SK-N-SH (cell line): Measurements from ENCODE around the gene ERCC6L. TPM values are rescaled to one million over a fixed set of nuclear protein-coding genes. Genes with fewer than 3 reads are reported as not detected.

Experiments
- CTCF ChIA-PET: fragments of 300-600, 350-600 bp; formaldehyde crosslinking; extraction: SDS; loops from one replicate; lab custom pipeline; 2021; lab: Yijun Ruan, JAX
- POLR2A ChIA-PET: fragments of 350-600 bp; sonication (Branson Sonifier 250); formaldehyde crosslinking; extraction: SDS; loops from one replicate; lab custom pipeline; 2020; ENCODE audit warnings: antibody characterized with exemption, inconsistent platforms; lab: Yijun Ruan, JAX
- DNase-seq: peaks from one replicate; pipeline ENCODE4 v3.0.0; 2012
- H2AFZ ChIP-seq: fragments of 200-600 bp; sonication (generic); 2 replicates; pipeline ENCODE4 v1.8.1; 2016; ENCODE audit warnings: antibody characterized with exemption, mild to moderate bottlenecking, low read depth
- H3F3A ChIP-seq: fragments of 200-600 bp; sonication (generic); replicated peaks from 2 replicates; pipeline ENCODE3; 2016; ENCODE audit warnings: antibody characterized with exemption, mild to moderate bottlenecking; ENCODE audit not compliant: insufficient read depth
- H3K27ac ChIP-seq, 2 experiments: fragments of 200-500 bp in 1 of 2; fragments of 200-600 bp in 1 of 2; sonication (Bioruptor generic) in 1 of 2; sonication (generic), shearing (Covaris generic) in 1 of 2; 2 replicates each; pipeline versions ENCODE4 v1.5.1 to v1.6.1; 2014 to 2016; ENCODE audit warnings: low read depth in 2 of 2, inconsistent platforms in 1 of 2, low read length in 1 of 2, mild to moderate bottlenecking in 1 of 2, mixed read lengths in 1 of 2
- H3K27me3 ChIP-seq: fragments of 200-600 bp; sonication (generic), shearing (Covaris generic); 2 replicates; pipeline ENCODE4 v1.6.1; 2016; ENCODE audit warnings: mixed run types; ENCODE audit not compliant: insufficient read depth
- H3K36me3 ChIP-seq, 2 experiments: fragments of 200-500 bp in 1 of 2; fragments of 200-600 bp in 1 of 2; sonication (Bioruptor generic) in 1 of 2; sonication (generic) in 1 of 2; replicated peaks in 1 of 2; 2 replicates each; pipeline versions ENCODE3 to v1.5.1; 2014 to 2016; ENCODE audit warnings: low read length in 1 of 2, mild to moderate bottlenecking in 1 of 2; ENCODE audit not compliant: insufficient read depth in 2 of 2, control insufficient read depth in 1 of 2
- H3K4me1 ChIP-seq, 2 experiments: fragments of 200-500 bp in 1 of 2; fragments of 200-600 bp in 1 of 2; sonication (Bioruptor generic) in 1 of 2; sonication (generic), shearing (Covaris generic) in 1 of 2; 2 replicates each; pipeline versions ENCODE4 v1.5.1 to v1.6.1; 2014 to 2016; ENCODE audit warnings: low read depth in 1 of 2, low read length in 1 of 2, mixed run types in 1 of 2; ENCODE audit not compliant: insufficient read depth in 2 of 2, control insufficient read depth in 1 of 2
- H3K4me2 ChIP-seq: fragments of 200-600 bp; sonication (generic), shearing (Covaris generic); 2 replicates; pipeline ENCODE4 v1.6.1; 2017; ENCODE audit warnings: mixed run types
- H3K4me3 ChIP-seq, 2 experiments: fragments of 200-500 bp in 1 of 2; fragments of 200-600 bp in 1 of 2; sonication (Bioruptor generic) in 1 of 2; sonication (generic), shearing (Covaris generic) in 1 of 2; 2 replicates each; pipeline versions ENCODE4 v1.5.1 to v1.8.1; 2014 to 2016; ENCODE audit warnings: low read depth in 2 of 2, inconsistent platforms in 1 of 2, low read length in 1 of 2, mild to moderate bottlenecking in 1 of 2, mixed read lengths in 1 of 2, moderate library complexity in 1 of 2
- H3K79me2 ChIP-seq: fragments of 200-600 bp; sonication (generic); 2 replicates; pipeline ENCODE4 v1.8.1; 2017; ENCODE audit warnings: mild to moderate bottlenecking; ENCODE audit not compliant: insufficient read depth
- H3K9ac ChIP-seq: fragments of 200-600 bp; sonication (generic); 2 replicates; pipeline ENCODE4 v1.6.1; 2017; ENCODE audit warnings: mixed run types
- H3K9me2 ChIP-seq: fragments of 200-600 bp; sonication (generic); 2 replicates; pipeline ENCODE4 v1.6.1; 2017; ENCODE audit warnings: mixed run types
- H3K9me3 ChIP-seq: fragments of 200-600 bp; sonication (generic); 2 replicates; pipeline ENCODE4 v1.6.1; 2017; ENCODE audit warnings: mixed run types, mild to moderate bottlenecking, moderate library complexity
- H4K20me1 ChIP-seq: fragments of 200-600 bp; sonication (generic); 2 replicates; pipeline ENCODE4 v1.6.1; 2017; ENCODE audit warnings: mild to moderate bottlenecking, mixed run types; ENCODE audit not compliant: insufficient read depth
- CHD2 ChIP-seq: fragments of 150-350 bp; IDR thresholded peaks from 2 replicates; pipeline ENCODE4 v1.6.1; 2018; ENCODE audit warnings: low read length; ENCODE audit not compliant: partially characterized antibody
- FOSL2 ChIP-seq: IDR thresholded peaks from 2 replicates; pipeline ENCODE4 v1.4.0; 2012; ENCODE audit warnings: low read depth, mild to moderate bottlenecking, moderate library complexity, borderline replicate concordance
- FOXM1 ChIP-seq: IDR thresholded peaks from 2 replicates; pipeline ENCODE4 v1.4.0; 2012; ENCODE audit warnings: low read depth, mild to moderate bottlenecking
- GATA2 ChIP-seq: sonication (generic); formaldehyde crosslinking; IDR thresholded peaks from 2 replicates; pipeline ENCODE4 v1.5.0; 2020; ENCODE audit warnings: mild to moderate bottlenecking, missing genetic modification reagents
- MEF2A ChIP-seq: IDR thresholded peaks from 2 replicates; pipeline ENCODE4 v1.4.0; 2012; ENCODE audit warnings: low read depth, borderline replicate concordance
- NFIC ChIP-seq: IDR thresholded peaks from 2 replicates; pipeline ENCODE4 v1.4.0; 2012; ENCODE audit warnings: borderline replicate concordance
- PBX3 ChIP-seq: IDR thresholded peaks from 2 replicates; pipeline ENCODE4; 2012
- RAD21 ChIP-seq: IDR thresholded peaks from 2 replicates; pipeline ENCODE4 v1.6.1; 2012; ENCODE audit warnings: mild to moderate bottlenecking, low read length
- RCOR1 ChIP-seq: fragments of 150-350 bp; IDR thresholded peaks from 2 replicates; pipeline ENCODE4 v1.6.1; 2017; ENCODE audit warnings: antibody characterized with exemption, low read length
- REST ChIP-seq: IDR thresholded peaks from 2 replicates; pipeline ENCODE4 v1.6.1; 2012; ENCODE audit warnings: mild to moderate bottlenecking, low read depth, low read length, moderate library complexity
- RFX5 ChIP-seq: IDR thresholded peaks from 2 replicates; pipeline ENCODE4 v1.6.1; 2012; ENCODE audit warnings: mild to moderate bottlenecking, improper control_type of control experiment, low read length
- SMC3 ChIP-seq: IDR thresholded peaks from 2 replicates; pipeline ENCODE4 v1.6.1; 2012; ENCODE audit warnings: low read depth, low read length, improper control_type of control experiment
- TAF1 ChIP-seq: IDR thresholded peaks from 2 replicates; pipeline ENCODE4 v1.6.1; 2012; ENCODE audit warnings: low read depth, mild to moderate bottlenecking, low read length, moderate library complexity, borderline replicate concordance
- TCF12 ChIP-seq: IDR thresholded peaks from 2 replicates; pipeline ENCODE4 v1.4.0; 2012
- YY1 ChIP-seq: IDR thresholded peaks from 2 replicates; pipeline ENCODE4 v1.4.0; 2012; ENCODE audit warnings: low read depth, mild to moderate bottlenecking
- WGBS: methylation state at CpG from one replicate; pipeline ENCODE4 v1.1.6; 2017; ENCODE audit warnings: low lambda C conversion rate; 5-methylcytosine and 5-hydroxymethylcytosine counted together
- polyA plus RNA-seq, 3 experiments: library from polyadenylated mRNA; depleted of rRNA; stranded (reverse); fragments of >200 nt; gene quantifications; 2 replicates each; pipeline ENCODE4 v1.2.3, GENCODE V29; 2012
- TF ChIP-seq, protein P1 (sequence below): fragments of 150-350 bp; IDR thresholded peaks from 2 replicates; pipeline ENCODE4 v1.6.1; 2016; ENCODE audit warnings: mild to moderate bottlenecking, low read depth, low read length

ERCC6L gene
- polyA plus RNA-seq, 1 of the 3 experiments (the other 2 are of a cell fraction): 1.5 TPM

- Histone ChIP-seq H4K20me1 (no peaks in the 10 kb centered on the region), H3K4me2 (no peak overlapping the region)
- TF ChIP-seq RCOR1: no peak
- no peak for TF ChIP-seq PBX3
- TF ChIP-seq, all 33 proteins: peak for 0
Observed at GRCh38 chrX:72240976-72241375, 2.1 kb upstream of the ERCC6L start.

GRCh38 chrX:72238183-72238582, 644 bp downstream of the ERCC6L start:
- Histone ChIP-seq H3K9me3 (no peaks in the 10 kb centered on the region), H4K20me1 (no peaks in the 10 kb centered on the region), H3K4me3 (peak overlapping the region; percentile 57 to 81), H3K79me2 (peaks cover 50% of the 10 kb centered on the region), H3K36me3 (no peaks in the 10 kb centered on the region), H3K27ac (peak overlapping the region in 1 of 2 experiments; percentile 32; a peak in 1 of 4 replicates), H3K9ac (peak overlapping the region; percentile 81), H2AFZ (peak overlapping the region; percentile 78; the same call in 1 of the 2 replicates), H3K4me2 (peak overlapping the region; percentile 99), H3K4me1 (peaks cover 5 to 7% of the 10 kb centered on the region in 2 experiments; a peak in 2 of 4 replicates), H3K9me2 (no peaks in the 10 kb centered on the region), H3K27me3 (no peaks in the 10 kb centered on the region), H3F3A (peaks cover 21% of the 10 kb centered on the region)
- 31% methylated on average over 6 of the region's 6 CpGs for WGBS
- TF ChIP-seq MEF2A (no peak), YY1 (no peak), REST (no peak), FOSL2 (no peak), PBX3 (no peak), RAD21 (no peak), TCF12 (no peak), GATA2 (CRISPR knock-in tag) (no peak), TAF1 (no peak), NFIC (no peak), SMC3 (no peak), CHD2 (no peak), FOXM1 (no peak), RFX5 (no peak)
- TF ChIP-seq, protein P1, sequence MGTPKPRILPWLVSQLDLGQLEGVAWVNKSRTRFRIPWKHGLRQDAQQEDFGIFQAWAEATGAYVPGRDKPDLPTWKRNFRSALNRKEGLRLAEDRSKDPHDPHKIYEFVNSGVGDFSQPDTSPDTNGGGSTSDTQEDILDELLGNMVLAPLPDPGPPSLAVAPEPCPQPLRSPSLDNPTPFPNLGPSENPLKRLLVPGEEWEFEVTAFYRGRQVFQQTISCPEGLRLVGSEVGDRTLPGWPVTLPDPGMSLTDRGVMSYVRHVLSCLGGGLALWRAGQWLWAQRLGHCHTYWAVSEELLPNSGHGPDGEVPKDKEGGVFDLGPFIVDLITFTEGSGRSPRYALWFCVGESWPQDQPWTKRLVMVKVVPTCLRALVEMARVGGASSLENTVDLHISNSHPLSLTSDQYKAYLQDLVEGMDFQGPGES: no peak
- no peak for DNase-seq
- CTCF ChIA-PET: interaction anchor here (1.0 to 1.5 kb wide), 2 partner anchors 111 to 303 kb away, joined by 3 to 4 read pairs; no protein-coding TSS in a partner anchor
- POLR2A ChIA-PET: interaction anchor here (0.6 to 1.6 kb wide), 3 partner anchors 14 to 57 kb away, joined by 3 to 9 read pairs (median 5); partner anchors contain the start of genes PIN4 and RPS4X

More at GRCh38 chrX:72240976-72241375, 2.1 kb upstream of the ERCC6L start:
- H3K4me3 ChIP-seq: no peak overlapping the region
- 93% methylated on average over 4 of the region's 4 CpGs for WGBS
- H3K27me3 ChIP-seq: no peaks in the 10 kb centered on the region
- no peak overlapping the region for H2AFZ ChIP-seq
- ChIA-PET CTCF (interaction anchor here (1.2 kb wide), 1 partner anchor 36 kb away, joined by 4 read pairs; the partner anchor contains the start of gene RPS4X), POLR2A (no interaction called here)
- H3F3A ChIP-seq: peaks cover 21% of the 10 kb centered on the region
- H3K79me2 ChIP-seq: peaks cover 25% of the 10 kb centered on the region
- DNase-seq: no peak
- H3K4me1 ChIP-seq: peaks cover 5 to 11% of the 10 kb centered on the region in 2 experiments; a peak in 2 of 4 replicates
- H3K27ac ChIP-seq: no peak overlapping the region
- no peaks in the 10 kb centered on the region for H3K36me3 ChIP-seq
- no peaks in the 10 kb centered on the region for H3K9me3 ChIP-seq
- H3K9ac ChIP-seq: no peak overlapping the region
- H3K9me2 ChIP-seq: no peaks in the 10 kb centered on the region
